Middle frontal gyrus (tissue), 1 donor: Measurements from ENCODE around the gene WNT8A.

ENCODE experiments used
- DNase-seq: peaks from one replicate; pipeline ENCODE4 v3.0.0-alpha.2; 2015; ENCODE audit warnings: low spot score; ENCODE audit errors: extremely low spot score

Gene WNT8A

GRCh38 chr5:138082033-138082432, 1.8 kb upstream of the WNT8A start:
- no peak for DNase-seq

DNA sequence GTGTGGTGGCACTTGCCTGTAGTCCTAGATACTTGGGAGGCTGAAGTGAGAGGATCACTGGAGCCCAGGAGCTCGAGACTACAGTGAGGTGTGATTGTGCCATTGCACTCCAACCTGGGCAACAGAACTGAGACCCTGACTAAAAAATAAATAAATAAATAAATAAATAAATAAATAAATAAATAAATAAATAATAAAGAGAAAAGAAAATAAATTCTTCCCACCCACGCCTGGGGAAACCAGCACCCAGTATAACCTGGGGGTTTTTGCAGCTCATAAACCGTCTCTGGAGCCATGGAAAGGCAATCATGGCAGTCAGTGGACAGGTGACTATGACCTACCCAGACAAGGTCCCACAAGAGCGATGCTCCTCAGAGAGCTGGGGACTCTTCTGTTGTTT, 7.9 kb downstream of the WNT8A start:
- DNase-seq, result no peak

DNA sequence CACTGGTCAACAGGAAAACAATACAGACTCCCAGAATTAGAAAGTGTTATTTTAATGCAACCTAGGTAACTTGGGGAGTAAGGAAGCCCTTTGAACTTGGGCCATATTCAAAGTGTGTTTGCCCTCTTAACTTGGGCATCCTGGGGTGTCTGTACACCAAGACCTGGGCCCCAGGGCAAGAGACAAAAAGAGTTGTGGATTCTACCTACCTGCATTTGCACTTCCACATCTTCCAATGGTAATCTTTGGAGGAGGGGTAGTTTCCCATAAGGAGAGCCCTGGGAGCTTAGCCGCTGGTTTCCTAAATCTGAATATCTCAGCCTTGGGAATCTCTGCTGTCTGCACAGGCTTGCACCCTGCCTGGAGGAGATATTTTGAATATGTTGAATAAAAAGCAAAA, 8.5 kb downstream of the WNT8A start:
- DNase-seq, result no peak

- no peak for DNase-seq
Observed at GRCh38 chr5:138093036-138093435, 9.2 kb downstream of the WNT8A start.

DNA sequence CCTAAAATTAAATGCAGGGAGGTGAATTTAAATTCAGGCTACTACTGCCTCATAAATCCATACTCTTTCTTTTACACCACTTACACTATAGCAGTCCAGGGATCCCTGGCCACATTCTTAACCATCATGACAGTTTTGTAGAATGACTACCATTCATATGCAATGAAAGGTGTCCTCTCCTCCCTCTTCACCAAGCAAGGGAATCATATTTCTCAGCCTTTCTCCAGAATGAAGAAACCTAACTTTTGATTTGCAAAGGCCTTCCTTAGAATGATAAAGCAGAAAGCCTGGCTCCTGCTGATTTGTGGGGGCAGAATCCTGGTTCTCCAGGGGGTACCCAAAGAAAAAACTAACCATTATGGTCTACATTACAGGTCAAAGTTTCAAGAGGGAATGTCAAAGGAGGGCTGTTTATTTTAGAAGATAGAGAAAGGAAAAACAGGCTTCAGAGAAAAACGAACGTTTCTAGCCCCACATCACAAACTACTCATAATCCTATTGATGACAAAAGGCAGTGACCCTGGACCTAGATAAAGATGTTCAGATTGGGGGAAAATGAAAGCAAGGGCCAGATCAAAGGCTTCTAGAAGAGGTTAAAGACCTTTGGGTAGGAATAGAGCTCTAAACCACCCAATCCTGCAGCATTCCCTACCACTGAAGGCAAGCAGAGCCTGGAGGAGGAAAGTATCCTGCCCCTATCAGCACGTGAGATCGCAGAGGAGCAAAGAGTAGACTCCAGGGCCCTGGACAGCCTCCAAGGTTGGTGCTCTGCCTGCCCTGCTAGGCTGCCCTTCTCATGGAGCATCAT, 11.5 kb downstream of the WNT8A start:
- no peak for DNase-seq

GRCh38 chr5:138096363-138096762, 12.5 kb downstream of the WNT8A start:
- DNase-seq, result no peak

GRCh38 chr5:138096997-138097828, 13.4 kb downstream of the WNT8A start:
- DNase-seq, result no peak

DNA sequence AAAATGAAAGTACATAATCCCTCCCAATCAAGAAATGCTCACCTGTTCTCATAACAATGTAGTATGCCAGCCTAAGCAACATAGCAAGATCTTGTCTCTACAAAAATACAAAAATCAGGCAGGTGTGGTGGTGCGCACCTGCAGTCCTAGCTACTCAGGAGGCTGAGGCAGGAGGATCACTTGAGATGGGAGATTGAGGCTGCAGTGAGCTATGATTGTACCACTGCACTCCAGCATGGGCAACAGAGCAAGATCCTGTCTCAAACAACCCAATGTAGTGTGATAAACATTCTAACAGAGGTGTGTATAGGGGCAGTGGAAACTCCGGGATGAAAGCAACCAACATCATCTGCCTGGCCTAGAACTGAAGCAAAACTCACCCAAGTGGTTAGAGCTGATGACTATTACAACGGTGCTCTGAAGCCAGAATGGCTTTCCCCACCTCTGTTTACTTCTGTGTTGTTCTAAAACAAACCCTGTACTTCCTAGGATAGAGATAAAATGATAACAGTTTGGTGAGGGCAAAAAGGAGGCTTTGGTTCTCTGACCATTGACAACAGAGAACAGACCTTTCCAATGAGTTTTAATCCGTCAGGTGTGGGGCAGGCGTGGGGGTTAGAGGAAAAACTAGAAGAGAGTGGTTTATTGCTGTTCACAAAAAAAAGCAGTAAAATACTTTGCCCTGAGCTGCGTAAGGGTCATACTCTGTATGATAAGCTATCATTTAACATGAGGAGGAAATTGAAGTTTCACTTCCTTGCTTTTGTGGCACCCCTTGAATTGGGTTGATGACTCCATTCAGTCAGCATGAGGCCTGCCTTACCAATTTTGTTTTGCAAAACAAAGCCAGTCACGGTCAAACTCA, 18.9 kb downstream of the WNT8A start:
- DNase-seq, result no peak

DNA sequence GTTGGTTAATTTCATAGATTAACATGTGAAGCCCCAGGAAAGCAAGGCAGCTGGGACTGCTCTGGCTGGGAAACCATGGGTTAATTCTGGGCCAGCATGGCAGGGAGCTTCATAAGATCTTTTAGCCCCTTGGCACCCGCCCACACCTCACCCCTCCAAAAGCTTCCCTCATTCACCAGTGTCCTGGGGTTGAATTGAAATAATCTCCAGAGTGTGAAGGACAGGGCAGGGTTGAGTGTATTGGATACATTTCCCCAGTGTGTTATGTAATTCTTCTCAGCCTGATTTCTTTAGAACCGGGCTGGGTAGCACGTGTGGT, 19.4 kb downstream of the WNT8A start:
- DNase-seq, result no peak

DNA sequence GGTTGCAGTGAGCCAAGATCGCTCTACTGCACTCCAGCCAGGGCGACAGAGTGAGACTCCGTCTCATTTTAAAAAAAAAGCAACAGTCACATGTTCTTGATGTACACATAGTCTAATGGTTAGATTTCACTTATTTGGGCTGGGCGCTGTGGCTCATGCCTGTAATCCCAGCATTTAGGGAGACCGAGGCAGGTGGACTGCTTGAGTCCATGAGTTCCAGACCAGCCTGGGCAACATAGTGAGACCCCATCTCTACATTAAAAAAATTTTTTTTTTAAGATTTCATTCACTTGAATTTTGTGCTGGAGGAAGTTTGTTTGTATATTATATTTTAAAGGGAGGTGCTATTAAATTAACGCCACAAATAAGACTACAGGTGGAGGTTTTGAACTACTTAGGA, 21.9 kb downstream of the WNT8A start:
- no peak for DNase-seq

- DNase-seq, result no peak
Observed at GRCh38 chr5:138107213-138107612, 23.4 kb downstream of the WNT8A start.

DNA sequence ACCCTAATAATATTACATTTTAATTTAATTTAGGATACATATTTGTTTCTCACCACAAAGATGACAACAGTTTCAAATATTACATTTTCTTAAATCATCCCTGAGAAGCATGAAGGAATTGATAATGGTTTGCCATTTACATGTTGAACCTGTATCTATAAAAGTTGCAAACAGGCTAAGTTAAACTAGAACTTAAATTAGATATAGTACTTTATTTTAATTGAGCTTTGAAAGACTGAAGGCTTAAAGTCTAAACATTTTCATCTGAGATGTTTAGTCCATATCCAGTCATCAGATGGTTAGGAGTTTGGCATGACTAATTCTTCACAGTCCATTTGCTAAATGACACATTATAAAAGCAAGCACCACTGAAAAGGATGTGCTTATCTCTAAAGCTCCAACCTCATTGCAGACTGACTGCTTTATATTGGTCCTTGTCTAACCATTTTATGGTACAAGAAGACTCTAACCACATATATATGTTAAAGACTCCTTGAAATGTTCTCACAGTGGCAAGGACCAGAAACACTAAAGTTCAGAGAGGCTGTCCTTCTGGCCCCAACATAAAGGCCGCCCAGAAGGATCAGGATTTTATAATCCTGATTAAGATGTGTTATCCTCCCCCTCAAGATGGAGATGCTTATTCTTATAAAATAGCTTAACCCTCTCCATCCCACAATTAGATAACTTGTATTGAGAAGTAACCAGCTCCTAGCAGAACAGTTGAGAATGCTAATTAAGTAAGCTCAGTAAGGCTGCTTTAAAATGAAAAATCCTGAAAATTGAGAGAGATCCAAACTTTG, 25.8 kb downstream of the WNT8A start:
- no peak for DNase-seq

- no peak for DNase-seq
Observed at GRCh38 chr5:138110266-138110963, 26.6 kb downstream of the WNT8A start.

DNA sequence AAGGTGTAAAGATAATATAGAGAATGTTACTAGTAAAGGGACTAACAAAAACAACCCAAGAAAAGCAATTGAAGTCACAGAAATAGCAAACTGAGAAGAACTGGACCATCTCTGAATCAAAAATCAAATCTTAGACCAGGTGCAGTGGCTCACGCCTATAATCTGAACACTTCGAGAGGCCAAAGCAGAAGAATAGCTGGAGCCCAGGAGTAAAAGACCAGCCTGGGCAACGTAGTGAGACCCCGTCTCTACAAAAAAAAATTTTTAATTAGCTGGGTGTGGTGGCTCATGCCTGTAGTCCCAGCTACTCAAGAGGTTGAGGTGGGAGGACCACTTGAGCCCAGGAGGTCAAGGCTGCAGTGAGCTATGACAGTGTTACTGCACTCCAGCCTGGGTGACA, 27.3 kb downstream of the WNT8A start:
- DNase-seq, result no peak

GRCh38 chr5:138111937-138112336, 28.1 kb downstream of the WNT8A start:
- no peak for DNase-seq

DNA sequence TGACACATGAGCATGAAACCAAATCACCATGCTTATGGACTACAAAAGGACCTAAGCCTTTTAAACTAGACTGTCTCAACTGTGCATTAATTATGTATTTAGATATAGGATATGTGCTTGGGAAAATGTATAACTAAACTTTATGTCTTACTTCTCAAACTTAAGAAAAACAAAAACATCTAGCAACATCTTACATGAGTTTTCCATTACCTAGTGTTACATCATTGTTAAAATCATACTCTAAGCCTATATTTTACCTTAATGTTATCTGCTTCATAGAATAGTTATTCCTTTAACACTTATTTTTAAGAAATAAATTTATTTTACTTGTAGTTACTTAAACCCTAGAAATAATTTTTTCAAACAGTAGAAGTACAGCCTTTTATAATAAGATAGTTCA, 31.4 kb downstream of the WNT8A start:
- no peak for DNase-seq

DNA sequence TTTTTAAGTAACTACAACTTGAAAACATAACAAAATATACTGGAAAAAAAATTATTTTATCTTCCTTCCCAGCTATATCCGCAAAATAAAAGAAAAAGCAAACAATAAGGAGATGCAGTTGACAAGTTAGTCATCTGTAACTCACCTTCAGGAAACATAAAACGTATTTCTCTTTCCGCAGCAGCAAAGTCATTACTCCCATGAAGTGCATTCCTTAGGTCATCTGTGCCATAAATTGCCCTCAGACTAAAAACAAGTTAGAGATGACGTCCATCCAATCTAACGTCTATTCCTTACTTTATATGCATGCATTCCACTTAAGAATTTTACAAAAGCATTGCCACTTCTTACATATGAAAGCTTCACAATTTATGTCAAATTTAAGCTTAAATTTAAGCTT, 44.5 kb downstream of the WNT8A start:
- DNase-seq, result no peak

DNA sequence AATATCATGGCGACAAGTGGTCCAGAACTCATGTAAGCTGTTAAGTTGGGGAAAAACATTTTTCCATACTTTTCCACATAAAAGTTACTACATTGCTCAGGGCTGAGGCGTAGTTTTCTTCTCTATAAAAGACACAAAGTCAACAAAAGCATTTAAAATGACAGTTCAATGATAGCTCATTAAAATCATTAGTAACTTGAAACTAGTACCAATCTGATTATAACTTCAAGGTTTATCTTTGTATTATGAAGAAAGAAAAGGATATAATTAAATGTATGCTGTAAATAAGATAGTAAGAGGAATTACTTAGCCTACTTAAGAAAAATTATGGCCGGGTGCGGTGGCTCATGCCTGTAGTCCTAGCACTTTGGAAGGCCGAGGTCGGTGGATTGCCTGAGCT, 45.5 kb downstream of the WNT8A start:
- DNase-seq, result no peak

GRCh38 chr5:138132543-138132942, 48.7 kb downstream of the WNT8A start:
- no peak for DNase-seq

DNA sequence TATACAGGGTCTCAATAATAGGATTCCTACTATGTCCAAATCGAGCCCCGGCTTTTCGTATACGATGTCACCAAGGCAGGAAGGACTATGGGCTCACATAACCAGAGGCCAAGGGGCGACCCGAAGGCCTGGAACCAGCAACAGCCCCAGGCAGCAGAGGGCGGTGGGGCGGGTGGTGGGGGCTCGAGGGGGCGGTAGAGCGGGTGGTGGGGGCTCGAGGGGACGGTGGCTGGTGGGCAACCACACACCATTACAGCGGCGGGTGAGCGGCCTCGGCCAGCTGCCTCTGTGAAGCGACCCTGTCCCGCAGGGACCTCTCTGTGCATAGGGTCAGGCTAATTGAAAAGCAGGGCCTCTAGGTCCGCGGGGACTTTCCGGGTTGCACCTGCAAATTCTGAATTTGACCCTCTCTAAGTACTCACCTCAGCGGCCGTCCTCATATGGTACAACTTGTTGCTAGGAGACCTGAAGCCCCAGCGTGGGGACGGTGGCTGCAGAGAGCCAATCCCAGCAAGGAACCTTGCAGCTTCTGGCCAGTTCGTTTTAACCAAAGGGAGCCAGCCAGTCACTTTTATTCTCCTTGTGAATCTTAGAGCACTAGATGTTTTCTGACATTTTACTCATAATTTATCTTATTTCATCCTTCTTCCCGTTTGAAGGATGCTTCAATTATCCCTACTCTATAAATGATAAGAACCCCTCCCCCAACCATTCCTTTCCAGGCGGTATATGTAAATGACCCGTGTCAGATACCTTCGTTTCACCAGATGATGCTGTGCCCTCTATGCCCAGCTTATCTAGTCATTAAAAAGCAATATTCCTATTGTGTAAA, 55.3 kb downstream of the WNT8A start, which contains the start of gene NME5:
TSS of gene NME5 (minus strand) at position 480 of the 832 bp plus-strand sequence. CDS start 648 bp downstream, outside the sequence.
- DNase-seq, result peak; percentile 60
